NCI-H526 (cell line): ENCODE measurements around the gene CRNKL1.
"Not testable (repeated sequence)": the region's sequence is repeated elsewhere in the genome, so short reads cannot be mapped to it uniquely, and the experiment has no call there.

ENCODE experiments used
- DNase-seq, 2 experiments: peaks; one replicate each; lab custom pipeline; 2025; lab: John Stamatoyannopoulos, UW

The CRNKL1 gene

DNA sequence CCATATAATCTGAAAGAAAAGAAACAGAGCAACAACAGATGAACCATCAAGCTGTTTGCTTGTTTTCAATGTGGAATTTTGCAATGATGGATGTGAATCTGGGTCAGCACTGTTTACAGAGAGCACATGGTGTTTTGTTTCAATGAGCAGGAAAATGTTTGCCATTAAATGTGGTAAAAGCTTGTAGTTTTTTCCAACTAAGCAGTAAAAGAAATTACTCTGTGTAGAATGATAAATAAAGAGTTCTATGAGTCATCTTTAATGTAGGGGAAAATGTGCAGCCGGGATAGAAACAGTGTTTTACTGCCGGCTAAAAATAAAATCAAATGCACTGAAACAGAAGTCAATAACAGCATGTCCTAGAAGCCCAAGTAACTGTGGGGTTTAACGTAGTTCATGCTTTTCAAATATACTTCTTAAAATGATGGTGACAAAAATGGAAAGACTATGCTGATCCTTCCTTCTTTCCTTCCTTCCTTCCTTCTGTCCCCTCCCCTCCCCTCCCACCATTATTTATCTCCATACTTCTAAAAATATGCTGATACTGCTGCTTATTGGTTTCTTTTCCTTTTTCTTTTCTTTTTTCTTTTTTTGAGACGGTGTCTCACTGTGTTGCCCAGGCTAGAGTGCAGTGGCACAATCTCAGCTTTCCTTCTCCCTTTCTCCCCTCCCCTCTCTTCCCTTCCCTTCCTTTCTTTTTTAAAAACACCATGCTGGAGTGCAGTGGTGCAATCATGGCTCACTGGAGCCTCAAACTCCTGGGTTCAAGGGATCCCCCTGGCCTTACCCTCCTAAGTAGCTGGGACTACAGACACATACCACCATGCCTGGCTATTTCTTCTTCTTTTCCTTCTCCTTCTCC lies 41.4 kb downstream of the CRNKL1 start:
- DNase-seq: no peak

DNA sequence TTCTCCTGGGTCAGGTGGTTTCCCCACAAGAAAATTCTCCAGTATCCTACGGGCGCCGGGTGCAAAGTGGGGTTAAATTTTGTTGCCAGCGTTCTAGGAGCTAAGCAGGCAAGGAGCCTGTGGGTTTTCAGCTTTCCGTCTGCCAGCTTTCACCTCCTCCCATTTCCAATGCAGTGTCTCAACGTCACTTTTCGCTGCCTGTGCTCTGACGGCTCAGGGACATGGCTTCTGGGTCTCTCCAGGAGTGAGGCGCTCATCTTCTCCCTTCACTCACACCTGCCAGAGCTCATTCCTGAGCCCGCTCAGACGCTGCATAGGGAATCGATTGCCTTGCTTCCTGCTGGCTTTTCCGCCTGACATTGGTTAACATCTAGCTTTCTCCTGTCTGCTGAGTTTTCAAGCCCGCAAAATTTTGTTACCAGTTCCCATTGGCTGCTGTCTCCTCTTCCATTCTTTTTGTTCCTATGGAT lies 42.4 kb downstream of the CRNKL1 start:
- no peak for DNase-seq

GRCh38 chr20:20005342-20005741 lies 46.9 kb downstream of the CRNKL1 start:
- DNase-seq: no peak

DNA sequence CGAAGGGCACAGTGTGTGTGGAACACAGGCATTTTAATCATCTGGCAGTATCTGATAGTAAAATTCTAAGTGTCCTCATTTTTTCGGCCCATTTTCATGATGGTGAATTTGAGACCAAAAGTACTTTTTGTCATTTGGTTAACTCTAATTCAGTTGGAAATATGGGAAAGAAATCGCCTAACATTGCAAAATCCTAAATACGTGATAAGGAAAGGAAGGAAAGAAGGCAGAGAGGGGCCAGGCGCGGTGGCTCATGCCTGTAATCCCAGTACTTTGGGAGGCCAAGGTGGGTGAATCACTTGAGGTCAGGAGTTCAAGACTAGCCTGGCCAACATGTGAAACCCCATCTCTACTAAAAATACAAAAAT lies 48.3 kb downstream of the CRNKL1 start:
- not testable (repeated sequence) for DNase-seq

DNA sequence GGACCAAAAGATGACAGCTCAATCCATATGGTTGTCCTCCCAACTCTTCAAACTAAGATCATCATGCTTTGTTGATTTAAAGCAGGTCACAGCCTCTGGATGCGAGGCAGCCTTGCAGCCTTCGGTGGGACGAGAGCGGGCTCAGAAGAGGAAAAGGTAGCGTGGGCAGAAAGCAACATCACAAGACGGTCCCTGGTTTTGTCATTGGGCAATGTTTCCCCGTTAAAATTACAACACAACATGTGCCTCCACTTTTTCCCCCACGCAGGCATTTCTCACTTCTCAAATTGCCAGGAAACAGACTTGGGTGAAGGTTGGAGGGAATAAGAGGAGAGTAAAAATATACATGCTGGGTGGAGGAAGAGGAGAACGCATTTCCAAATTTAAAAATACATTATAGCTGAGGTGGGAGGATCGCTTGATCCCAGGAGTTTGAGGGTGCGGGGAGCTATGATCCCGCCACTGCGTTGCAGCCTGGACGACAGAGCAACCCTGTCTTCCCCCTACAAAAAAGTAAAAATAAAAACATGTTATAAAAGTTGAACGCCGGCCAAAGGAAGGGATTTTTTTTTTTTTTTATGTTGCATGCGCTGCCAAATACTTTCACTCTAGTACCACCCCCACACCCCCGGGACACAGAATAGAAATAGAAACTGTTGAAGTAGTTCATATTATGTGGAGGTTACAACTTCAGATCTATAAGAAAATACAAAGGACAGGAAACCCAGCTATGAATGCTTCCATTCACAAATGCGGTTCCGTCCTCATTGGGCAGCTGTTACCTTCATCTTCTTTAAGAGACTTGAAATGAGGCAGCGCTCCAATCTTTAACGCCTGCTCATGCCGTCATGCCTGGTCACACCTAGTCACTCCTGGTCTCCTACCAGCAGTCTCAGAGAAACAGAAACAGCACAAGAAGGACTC lies 49.0 kb downstream of the CRNKL1 start:
- DNase-seq: no peak

- no peak for DNase-seq
Observed at GRCh38 chr20:20002101-20002998, 49.9 kb downstream of the CRNKL1 start.

DNA sequence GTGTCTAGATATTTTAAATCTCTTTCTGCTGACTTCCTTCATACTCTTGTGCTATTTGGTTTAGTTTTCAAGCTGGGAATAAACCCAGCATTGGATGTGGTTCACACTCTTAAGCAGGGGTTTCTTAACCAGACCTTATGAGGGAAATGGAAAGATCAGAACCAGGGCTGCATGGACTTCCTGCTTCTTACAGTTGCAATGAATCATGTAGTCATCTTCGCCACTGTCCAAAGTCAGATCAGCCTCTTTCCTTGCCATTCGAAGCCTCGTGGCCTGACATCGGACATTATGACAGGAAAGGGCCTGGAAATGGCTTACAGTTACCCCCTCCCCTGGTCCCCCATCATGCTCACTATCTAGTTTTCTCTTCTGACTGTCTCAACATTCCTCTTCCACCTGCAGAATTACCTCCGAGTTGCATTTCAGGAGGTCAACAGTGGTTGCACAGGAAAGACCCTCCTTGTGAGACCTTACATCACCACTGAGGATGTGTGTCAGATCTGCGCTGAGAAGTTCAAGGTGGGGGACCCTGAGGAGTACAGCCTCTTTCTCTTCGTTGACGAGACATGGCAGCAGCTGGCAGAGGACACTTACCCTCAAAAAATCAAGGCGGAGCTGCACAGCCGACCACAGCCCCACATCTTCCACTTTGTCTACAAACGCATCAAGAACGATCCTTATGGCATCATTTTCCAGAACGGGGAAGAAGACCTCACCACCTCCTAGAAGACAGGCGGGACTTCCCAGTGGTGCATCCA lies 51.9 kb downstream of the CRNKL1 start:
- no peak for DNase-seq

GRCh38 chr20:19998990-19999705 lies 53.1 kb downstream of the CRNKL1 start:
- no peak for DNase-seq

DNA sequence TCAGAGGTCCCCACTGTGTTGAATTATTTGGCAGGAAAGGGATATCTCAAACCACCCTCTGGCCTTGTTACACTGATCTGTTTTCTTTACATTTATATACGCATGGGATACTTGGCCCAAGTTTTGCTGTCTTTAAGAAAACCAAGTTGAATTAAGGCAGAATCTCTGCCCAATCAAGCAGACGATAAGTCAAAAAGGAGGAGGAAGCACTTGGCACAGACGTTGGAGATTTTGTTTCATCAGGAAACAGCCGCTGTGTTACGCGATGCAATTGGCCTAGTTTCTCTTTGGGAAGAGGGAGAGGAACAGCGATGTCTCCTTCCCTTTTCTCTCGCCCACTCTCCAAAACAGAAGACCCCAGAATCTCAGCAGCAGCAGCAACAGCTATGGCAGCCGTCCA lies 55.3 kb downstream of the CRNKL1 start:
- no peak for DNase-seq

- no peak for DNase-seq
Observed at GRCh38 chr20:19996222-19996621, 56.0 kb downstream of the CRNKL1 start.

GRCh38 chr20:19995220-19995863 lies 56.9 kb downstream of the CRNKL1 start:
- peak; percentile 16 to 77 for DNase-seq

- no peak for DNase-seq
Observed at GRCh38 chr20:19993958-19994669, 58.2 kb downstream of the CRNKL1 start.

DNA sequence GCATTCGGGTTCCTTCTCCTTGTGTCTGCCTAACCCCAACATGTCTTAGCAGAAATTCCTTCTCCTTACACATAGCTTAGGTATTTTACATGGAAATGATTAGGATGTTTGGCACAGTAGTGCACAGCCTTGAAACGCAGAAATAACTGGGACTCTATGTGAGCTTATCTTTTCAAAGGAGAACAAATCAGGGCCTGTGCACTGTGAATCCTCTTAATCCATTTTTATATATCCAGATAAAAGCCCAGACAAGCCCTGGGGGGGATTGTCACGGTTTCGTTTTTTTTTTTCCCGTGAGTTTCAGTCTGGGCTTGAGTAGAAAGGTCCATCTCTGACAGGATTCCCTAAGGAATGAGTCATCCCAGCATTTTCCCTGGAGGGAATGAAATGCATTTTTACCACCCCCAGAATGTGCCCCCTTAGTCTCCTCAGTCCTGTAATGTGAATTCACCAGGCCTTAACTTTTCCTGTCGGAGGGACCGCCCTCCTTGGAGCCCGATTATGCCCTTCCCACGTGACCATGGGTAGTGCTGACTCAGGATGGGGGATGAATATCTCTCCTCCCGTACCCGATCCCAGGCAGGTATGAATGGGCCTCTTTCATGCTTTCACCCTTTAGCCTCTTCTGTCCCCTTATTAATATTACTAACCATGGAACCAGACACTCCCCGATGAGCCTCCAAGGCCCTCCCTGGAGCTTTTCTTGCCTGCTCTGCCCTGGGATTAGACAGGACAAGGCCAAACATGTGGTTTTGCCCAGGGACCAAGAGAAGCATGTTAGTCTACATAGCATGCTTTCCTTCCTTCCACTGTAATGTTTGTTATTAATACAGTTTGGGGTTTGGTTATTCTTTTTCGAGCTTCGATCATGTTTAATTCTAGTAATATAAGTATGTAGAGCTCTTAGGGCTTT lies 59.0 kb downstream of the CRNKL1 start:
- no peak for DNase-seq

DNA sequence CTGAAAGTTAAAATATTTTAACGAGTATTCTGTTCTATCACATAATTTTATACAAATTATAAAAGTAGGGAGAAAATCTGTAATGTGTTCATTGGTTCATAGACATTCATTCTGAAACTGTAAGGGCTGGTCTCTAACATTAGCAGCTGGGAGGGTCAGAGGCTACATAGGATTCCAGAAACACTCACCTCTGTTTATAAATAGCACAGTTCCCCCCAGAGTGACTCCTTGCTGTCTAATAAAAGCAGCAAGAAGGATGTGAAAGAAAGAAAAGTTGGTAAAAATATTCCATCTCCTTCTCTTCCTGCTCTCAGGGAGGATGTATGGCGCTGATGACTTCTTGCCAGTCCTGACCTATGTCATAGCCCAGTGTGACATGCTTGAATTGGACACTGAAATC lies 60.4 kb downstream of the CRNKL1 start:
- no peak for DNase-seq

DNA sequence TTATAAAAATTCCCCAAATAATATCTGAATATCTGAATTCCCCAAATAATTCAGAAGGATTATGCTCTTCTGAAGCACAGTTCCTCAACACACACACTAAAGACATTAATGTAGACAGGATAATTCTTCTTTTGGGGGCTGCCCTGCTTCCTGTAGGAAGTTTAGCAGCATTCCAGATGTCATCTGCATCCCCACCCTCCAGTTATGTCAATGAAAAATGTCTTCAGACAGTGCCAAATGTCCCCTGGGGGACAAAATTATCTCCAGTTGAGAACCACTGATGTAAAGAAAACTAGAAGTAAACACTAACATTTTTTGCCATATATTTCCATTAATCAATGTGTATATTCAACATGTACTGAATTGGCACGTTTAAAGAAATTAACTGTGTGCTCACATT lies 61.0 kb downstream of the CRNKL1 start:
- DNase-seq: no peak

DNA sequence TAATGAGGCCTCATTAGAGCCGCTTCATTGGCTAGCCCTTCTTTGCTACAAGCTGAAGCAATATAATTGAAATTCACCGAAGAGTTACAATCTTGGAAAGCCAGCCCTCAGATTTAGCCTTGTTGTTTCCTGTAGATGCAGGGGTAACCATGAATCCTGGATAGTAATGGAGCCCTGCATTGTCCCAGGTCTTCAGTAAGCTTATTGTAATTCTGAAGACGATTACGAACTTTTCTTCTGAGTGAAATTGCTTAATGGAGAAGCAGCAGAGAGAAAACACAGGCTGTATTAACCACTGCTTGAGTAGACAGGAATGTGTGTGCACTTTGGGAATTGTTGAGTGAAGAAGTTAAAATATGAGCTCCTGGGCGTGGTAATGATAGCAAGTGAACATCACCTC lies 61.4 kb downstream of the CRNKL1 start:
- no peak for DNase-seq

DNA sequence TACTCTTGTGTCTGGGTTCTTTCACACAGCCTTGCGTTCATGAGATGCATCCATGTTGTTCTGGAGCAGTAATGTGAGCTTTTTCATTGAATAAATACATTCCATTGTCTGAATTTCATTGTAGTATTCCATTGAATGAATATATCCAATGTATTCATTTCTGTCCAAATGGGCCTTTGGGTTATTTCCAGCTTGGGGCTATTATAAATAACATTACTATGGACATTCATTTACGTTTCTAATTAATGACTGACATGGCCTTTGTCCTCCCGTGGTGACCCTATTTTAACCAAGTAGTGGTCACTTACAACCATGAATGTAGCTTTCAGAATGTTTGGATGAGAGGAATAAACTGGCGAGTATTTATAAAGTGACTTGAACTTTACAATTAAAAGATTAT lies 65.2 kb downstream of the CRNKL1 start:
- DNase-seq: no peak

- no peak for DNase-seq
Observed at GRCh38 chr20:19986419-19986818, 65.8 kb downstream of the CRNKL1 start.
